ENCODE results near the gene ESRRG. TPM values are rescaled to one million over a fixed set of nuclear protein-coding genes. Genes with fewer than 3 reads are reported as not detected.

ESRRG gene
- total RNA-seq, 1 donor from 2014 or later = 9.6 TPM

GRCh38 chr1:216670118-216670883 is 52.9 kb downstream of the ESRRG start:
- no peak for DNase-seq (ENCODE audit: low spot score, unreplicated experiment)
- H3K27me3 Mint-ChIP-seq = no peaks in the 10 kb centered on the region
- no peak overlapping the region for H3K27ac Mint-ChIP-seq
- H3K9me3 Mint-ChIP-seq (ENCODE audit: low read depth) = no peaks in the 10 kb centered on the region
- H3K36me3 Mint-ChIP-seq (ENCODE audit: insufficient read depth) = peaks cover 7% of the 10 kb centered on the region
- no peaks in the 10 kb centered on the region for H3K4me1 Mint-ChIP-seq (ENCODE audit: low read depth)
- H3K4me3 Mint-ChIP-seq (ENCODE audit: low read depth) = no peak overlapping the region
- no peak for TF ChIP-seq CTCF (IDR thresholded peaks at IDR 0.05; ENCODE audit: unreplicated experiment)

GRCh38 chr1:216666441-216666840 is 56.8 kb downstream of the ESRRG start:
- no peak for TF ChIP-seq CTCF (IDR thresholded peaks at IDR 0.05; ENCODE audit: unreplicated experiment)
- Mint-ChIP-seq H3K4me1 (ENCODE audit: low read depth) (peaks cover 18% of the 10 kb centered on the region), H3K9me3 (ENCODE audit: low read depth) (no peaks in the 10 kb centered on the region), H3K36me3 (ENCODE audit: insufficient read depth) (peaks cover 4% of the 10 kb centered on the region), H3K27ac (no peak overlapping the region), H3K4me3 (ENCODE audit: low read depth) (no peak overlapping the region), H3K27me3 (no peaks in the 10 kb centered on the region)
- DNase-seq (ENCODE audit: low spot score, unreplicated experiment) = no peak

- no peak for TF ChIP-seq CTCF (IDR thresholded peaks at IDR 0.05; ENCODE audit: unreplicated experiment)
- no peaks in the 10 kb centered on the region for H3K9me3 Mint-ChIP-seq (ENCODE audit: low read depth)
- H3K4me3 Mint-ChIP-seq (ENCODE audit: low read depth) = no peak overlapping the region
- H3K4me1 Mint-ChIP-seq (ENCODE audit: low read depth) = peaks cover 18% of the 10 kb centered on the region
- peaks cover 4% of the 10 kb centered on the region for H3K36me3 Mint-ChIP-seq (ENCODE audit: insufficient read depth)
- no peak overlapping the region for H3K27ac Mint-ChIP-seq
- DNase-seq (ENCODE audit: low spot score, unreplicated experiment) = no peak
- H3K27me3 Mint-ChIP-seq = no peaks in the 10 kb centered on the region
Observed at GRCh38 chr1:216665856-216666255, 57.4 kb downstream of the ESRRG start.

- Mint-ChIP-seq H3K36me3 (ENCODE audit: insufficient read depth) (peaks cover 4% of the 10 kb centered on the region), H3K4me1 (ENCODE audit: low read depth) (peaks cover 18% of the 10 kb centered on the region), H3K27me3 (no peaks in the 10 kb centered on the region), H3K27ac (no peak overlapping the region), H3K9me3 (ENCODE audit: low read depth) (no peaks in the 10 kb centered on the region), H3K4me3 (ENCODE audit: low read depth) (no peak overlapping the region)
- TF ChIP-seq CTCF (IDR thresholded peaks at IDR 0.05; ENCODE audit: unreplicated experiment) = no peak
- DNase-seq (ENCODE audit: low spot score, unreplicated experiment) = no peak
Observed at GRCh38 chr1:216665406-216665805, 57.8 kb downstream of the ESRRG start.

GRCh38 chr1:216662681-216663080 is 60.5 kb downstream of the ESRRG start:
- Mint-ChIP-seq H3K9me3 (ENCODE audit: low read depth) (no peaks in the 10 kb centered on the region), H3K36me3 (ENCODE audit: insufficient read depth) (peaks cover 4% of the 10 kb centered on the region), H3K4me1 (ENCODE audit: low read depth) (peaks cover 18% of the 10 kb centered on the region), H3K4me3 (ENCODE audit: low read depth) (no peak overlapping the region), H3K27me3 (no peaks in the 10 kb centered on the region), H3K27ac (no peak overlapping the region)
- no peak for DNase-seq (ENCODE audit: low spot score, unreplicated experiment)
- TF ChIP-seq CTCF (IDR thresholded peaks at IDR 0.05; ENCODE audit: unreplicated experiment) = no peak
